ENCODE measurements around the gene IL20RB.
A peak's percentile ranks its signal among the peaks of the same experiment; 100 is the strongest.
"Not testable (repeated sequence)": the region's sequence is repeated elsewhere in the genome, so short reads cannot be mapped to it uniquely, and the experiment has no call there.

Gene IL20RB

DNA sequence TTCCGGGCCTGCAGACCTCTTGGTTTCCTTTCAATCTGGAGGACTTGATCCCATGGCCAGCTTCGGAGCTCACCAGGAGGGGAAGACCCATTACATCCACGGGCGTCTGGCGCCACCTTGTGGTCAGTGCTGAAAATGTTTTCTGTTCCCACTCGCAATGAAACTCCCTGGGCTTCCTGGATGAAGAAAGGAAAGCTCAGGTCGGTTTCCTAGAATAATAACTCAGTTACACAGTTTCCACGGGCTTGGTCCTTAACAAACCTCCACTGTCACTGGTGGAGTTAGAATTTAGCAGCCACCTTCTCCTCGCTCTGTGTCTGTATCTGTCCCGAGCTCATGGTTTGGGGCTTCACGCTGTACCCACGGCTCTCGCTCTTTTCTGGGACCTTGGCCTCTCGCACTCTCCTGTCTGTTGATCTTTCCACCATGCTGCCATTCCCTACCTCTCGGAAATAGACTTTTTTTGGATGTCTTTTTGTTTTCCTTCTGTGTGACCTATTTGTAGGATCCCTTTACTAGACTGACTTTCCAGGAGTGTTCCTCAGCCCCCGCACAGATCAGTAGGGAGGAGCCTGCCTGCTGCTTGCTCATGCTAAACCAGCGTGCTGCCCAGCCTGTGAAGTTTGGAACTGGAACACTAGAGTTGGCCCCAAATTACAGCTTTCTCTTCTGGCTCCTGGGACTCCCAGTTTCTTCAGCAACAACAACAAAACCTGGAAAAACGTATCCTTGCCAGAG is 56.3 kb downstream of the IL20RB start:
- peak; percentile 93 for FAIRE-seq
- peak; percentile 65 for DNase-seq (ENCODE audit: insufficient read length, low spot score)
- no peak for TF ChIP-seq POU2F2 (IDR thresholded peaks at IDR 0.05; ENCODE audit: low read depth, low read length)
- TF ChIP-seq SPI1 (IDR thresholded peaks at IDR 0.05; ENCODE audit: low read depth, low read length) = 0 out of 2 replicates have a peak, but pooled peaks have one; percentile 2

DNA sequence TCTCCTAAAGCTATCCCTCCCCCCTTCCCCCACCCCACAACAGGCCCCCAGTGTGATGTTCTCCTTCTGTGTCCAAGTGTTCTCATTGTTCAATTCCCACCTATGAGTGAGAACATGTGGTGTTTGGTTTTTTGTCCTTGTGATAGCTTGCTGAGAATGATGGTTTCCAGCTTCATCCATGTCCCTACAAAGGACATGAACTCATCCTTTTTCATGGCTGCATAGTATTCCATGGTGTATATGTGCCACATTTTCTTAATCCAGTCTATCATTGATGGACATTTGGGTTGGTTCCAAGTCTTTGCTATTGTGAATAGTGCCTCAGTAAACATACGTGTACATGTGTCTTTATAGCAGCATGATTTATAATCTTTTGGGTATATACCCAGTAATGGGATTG is 59.5 kb downstream of the IL20RB start:
- DNase-seq (ENCODE audit: insufficient read length, low spot score); FAIRE-seq: not testable (repeated sequence)

DNA sequence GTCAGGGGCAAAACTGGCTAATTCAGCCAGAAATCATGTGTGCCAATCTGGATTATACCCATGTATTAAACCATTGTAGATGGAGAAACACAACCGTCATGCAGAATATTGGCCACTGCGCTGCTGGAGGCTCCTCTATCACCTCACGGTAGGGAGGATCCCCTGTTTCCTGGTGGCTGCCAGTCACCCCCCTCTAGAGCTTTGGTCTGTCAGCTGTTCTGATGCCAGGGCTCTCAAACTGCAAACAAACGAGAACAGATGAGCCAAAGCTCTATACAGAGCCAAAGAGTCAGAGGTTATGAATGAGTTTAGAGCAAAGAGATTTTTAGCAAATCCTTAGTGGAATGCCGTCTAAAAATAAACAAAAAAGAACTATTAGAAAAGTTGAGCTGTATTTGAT is 62.5 kb downstream of the IL20RB start:
- FAIRE-seq (no peak), DNase-seq (ENCODE audit: insufficient read length, low spot score) (no peak)
- TF ChIP-seq POU2F2 (IDR thresholded peaks at IDR 0.05; ENCODE audit: low read depth, low read length) = no peak
- TF ChIP-seq TAF1 (IDR thresholded peaks at IDR 0.05; ENCODE audit: low read depth, low read length) = no peak
- no peak for TF ChIP-seq POLR2A (IDR thresholded peaks at IDR 0.05; ENCODE audit: low read depth, low read length)
- no peak for TF ChIP-seq PAX5 (IDR thresholded peaks at IDR 0.05; ENCODE audit: insufficient read depth, low read length, severe bottlenecking)
- TF ChIP-seq POLR2AphosphoS5 (IDR thresholded peaks at IDR 0.05; ENCODE audit: low read depth, low read length) = no peak
- no peak for TF ChIP-seq SPI1 (IDR thresholded peaks at IDR 0.05; ENCODE audit: low read depth, low read length)

DNA sequence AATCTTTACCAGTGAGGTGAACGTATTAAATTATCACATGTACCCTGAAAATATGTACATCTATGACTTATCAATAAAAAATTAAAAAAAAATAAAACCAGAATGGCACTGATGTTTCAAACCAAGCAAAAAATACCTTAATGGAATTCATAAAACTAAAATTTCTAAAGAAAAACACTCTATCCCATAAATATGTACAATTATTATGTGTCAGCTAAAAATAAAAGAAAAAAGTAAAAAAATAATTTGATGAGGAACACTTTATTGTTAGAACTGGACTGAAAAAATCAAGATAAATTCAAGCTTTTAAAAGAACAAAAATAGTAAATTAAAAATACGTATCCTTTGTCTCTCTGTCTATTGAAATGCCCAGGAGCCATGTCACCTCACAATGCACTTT is 63.1 kb downstream of the IL20RB start:
- TF ChIP-seq PAX5 (IDR thresholded peaks at IDR 0.05; ENCODE audit: insufficient read depth, low read length, severe bottlenecking) (no peak), POU2F2 (IDR thresholded peaks at IDR 0.05; ENCODE audit: low read depth, low read length) (no peak), POLR2A (IDR thresholded peaks at IDR 0.05; ENCODE audit: low read depth, low read length) (no peak), POLR2AphosphoS5 (IDR thresholded peaks at IDR 0.05; ENCODE audit: low read depth, low read length) (no peak), TAF1 (IDR thresholded peaks at IDR 0.05; ENCODE audit: low read depth, low read length) (no peak), SPI1 (IDR thresholded peaks at IDR 0.05; ENCODE audit: low read depth, low read length) (no peak)
- no peak for FAIRE-seq
- no peak for DNase-seq (ENCODE audit: insufficient read length, low spot score)

DNA sequence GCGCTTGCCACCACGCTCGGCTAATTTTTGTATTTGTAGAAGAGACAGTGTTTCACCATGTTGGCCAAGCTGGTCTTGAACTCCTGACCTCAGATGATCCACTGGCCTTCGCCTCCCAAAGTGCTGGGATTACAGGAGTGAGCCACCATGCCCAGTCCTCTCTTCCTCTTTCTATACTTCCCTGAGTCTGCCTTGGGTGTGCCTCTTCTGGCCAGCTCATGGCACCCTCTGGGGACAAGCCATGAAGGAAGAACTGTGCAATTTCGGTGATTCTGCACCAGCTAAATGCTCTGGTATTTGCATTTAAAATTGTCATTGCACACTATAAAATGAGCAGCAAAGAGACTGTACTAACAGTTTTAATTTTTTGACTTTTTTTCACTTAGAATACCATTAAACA is 66.6 kb downstream of the IL20RB start:
- no peak for TF ChIP-seq POU2F2 (IDR thresholded peaks at IDR 0.05; ENCODE audit: low read depth, low read length)
- TF ChIP-seq POLR2A (IDR thresholded peaks at IDR 0.05; ENCODE audit: low read depth, low read length) = no peak
- TF ChIP-seq SPI1 (IDR thresholded peaks at IDR 0.05; ENCODE audit: low read depth, low read length) = no peak
- no peak for TF ChIP-seq PAX5 (IDR thresholded peaks at IDR 0.05; ENCODE audit: insufficient read depth, low read length, severe bottlenecking)
- no peak for TF ChIP-seq POLR2AphosphoS5 (IDR thresholded peaks at IDR 0.05; ENCODE audit: low read depth, low read length)
- TF ChIP-seq TAF1 (IDR thresholded peaks at IDR 0.05; ENCODE audit: low read depth, low read length) = no peak
- DNase-seq (ENCODE audit: insufficient read length, low spot score) (no peak), FAIRE-seq (no peak)

DNA sequence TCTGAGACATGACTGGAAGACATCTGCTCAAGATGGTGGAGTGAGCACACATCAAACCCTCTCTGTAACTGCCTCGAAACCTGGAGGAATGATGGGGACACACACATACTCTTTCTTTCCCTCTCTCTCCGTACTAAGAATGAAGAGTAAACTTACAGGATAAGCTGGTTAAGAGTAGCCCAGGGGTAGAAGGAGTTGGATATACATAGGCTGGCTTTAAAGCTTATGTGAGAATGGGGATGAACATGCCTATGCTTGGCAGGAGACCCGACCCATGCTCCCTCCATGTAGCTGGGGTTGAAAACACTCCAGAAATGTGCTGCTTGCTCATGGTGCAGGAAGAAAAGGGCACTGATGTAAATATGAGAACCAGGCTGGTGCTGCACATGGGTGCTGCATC is 68.9 kb downstream of the IL20RB start:
- no peak for TF ChIP-seq POLR2A (IDR thresholded peaks at IDR 0.05; ENCODE audit: low read depth, low read length)
- no peak for TF ChIP-seq TAF1 (IDR thresholded peaks at IDR 0.05; ENCODE audit: low read depth, low read length)
- no peak for TF ChIP-seq POU2F2 (IDR thresholded peaks at IDR 0.05; ENCODE audit: low read depth, low read length)
- DNase-seq (ENCODE audit: insufficient read length, low spot score) (no peak), FAIRE-seq (no peak)

DNA sequence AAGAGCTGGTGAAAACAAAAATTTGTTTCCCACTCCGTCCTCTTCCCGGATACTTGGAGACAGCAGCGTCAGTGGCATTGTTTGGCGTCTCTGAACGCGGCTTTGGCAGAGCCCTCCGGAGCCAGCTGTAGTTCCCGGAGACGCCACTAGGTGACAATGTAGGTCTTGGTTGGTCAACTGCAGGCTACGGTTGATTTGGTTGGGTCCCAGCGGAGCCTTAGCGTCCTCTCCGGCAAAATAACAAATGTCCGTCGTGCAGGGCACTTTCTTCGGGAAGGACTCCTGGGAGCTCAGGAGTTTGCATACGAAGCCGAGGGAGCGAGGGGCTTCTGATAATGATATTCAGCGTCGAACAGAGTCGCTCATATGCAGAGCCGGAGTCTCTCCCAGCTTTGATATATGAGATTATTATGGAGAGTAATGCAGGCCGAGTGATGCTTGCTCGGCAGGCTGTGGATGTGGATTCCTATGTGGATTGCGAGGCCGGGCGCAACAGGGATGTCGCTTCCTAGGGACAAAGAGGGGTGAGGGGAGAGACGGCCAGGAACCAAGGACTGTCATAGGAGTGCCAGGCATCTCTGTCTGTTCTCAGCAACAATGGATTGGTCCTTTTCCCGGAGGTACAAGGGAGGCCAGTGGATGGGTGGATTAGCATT is 74.8 kb downstream of the IL20RB start:
- peak; percentile 61 for FAIRE-seq
- peak; percentile 58 for DNase-seq (ENCODE audit: insufficient read length, low spot score)
- no peak for TF ChIP-seq POU2F2 (IDR thresholded peaks at IDR 0.05; ENCODE audit: low read depth, low read length)
- no peak for TF ChIP-seq TAF1 (IDR thresholded peaks at IDR 0.05; ENCODE audit: low read depth, low read length)
- peak; percentile 88 for TF ChIP-seq PAX5 (IDR thresholded peaks at IDR 0.05; ENCODE audit: insufficient read depth, low read length, severe bottlenecking)
- TF ChIP-seq POLR2AphosphoS5 (IDR thresholded peaks at IDR 0.05; ENCODE audit: low read depth, low read length) = no peak
- TF ChIP-seq SPI1 (IDR thresholded peaks at IDR 0.05; ENCODE audit: low read depth, low read length) = no peak

DNA sequence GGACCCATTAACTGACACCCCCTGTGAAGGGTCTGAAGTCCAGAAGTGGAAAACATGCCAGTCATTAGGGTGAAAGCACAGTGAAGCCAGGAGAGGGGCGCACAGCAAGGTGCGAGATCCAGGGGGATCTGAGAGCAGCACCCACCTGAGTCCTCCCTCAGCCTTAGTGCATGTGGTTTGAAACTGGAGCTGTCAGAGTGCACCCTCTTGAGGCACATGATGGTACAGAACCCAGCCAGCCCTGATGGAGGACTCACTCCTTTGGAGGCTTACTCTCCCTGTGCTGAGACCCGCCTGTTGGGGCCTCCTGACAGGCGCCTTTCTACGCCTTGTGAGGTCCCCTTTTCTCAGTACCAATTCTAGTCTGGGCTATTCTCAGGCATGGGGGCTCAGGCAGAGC is 77.8 kb downstream of the IL20RB start:
- TF ChIP-seq POLR2A (IDR thresholded peaks at IDR 0.05; ENCODE audit: low read depth, low read length) = no peak
- TF ChIP-seq PAX5 (IDR thresholded peaks at IDR 0.05; ENCODE audit: insufficient read depth, low read length, severe bottlenecking) = no peak
- TF ChIP-seq SPI1 (IDR thresholded peaks at IDR 0.05; ENCODE audit: low read depth, low read length) = no peak
- TF ChIP-seq POLR2AphosphoS5 (IDR thresholded peaks at IDR 0.05; ENCODE audit: low read depth, low read length) = no peak
- TF ChIP-seq POU2F2 (IDR thresholded peaks at IDR 0.05; ENCODE audit: low read depth, low read length) = no peak
- no peak for TF ChIP-seq TAF1 (IDR thresholded peaks at IDR 0.05; ENCODE audit: low read depth, low read length)
- FAIRE-seq (no peak), DNase-seq (ENCODE audit: insufficient read length, low spot score) (no peak)

DNA sequence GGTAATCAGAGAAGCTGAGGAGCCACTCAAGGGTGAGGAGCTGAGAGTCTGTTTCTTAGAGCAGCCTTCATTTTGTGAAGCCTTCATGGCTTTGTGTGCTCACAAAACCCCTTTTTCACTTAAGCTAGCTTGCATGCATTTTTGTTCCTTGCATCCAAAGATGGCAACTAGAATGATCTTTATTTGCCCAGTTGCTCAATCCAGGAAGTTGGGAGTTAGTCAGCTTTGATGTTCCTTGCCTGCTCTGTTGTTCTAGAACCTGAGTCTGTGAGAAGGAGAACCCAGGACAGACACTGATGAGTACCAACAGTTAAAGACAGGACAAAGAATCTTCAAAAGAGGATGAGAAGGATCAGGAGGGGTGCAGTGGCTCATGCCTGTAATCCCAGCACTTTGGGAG is 81.8 kb downstream of the IL20RB start:
- DNase-seq (ENCODE audit: insufficient read length, low spot score) (no peak), FAIRE-seq (no peak)
- TF ChIP-seq POLR2A (IDR thresholded peaks at IDR 0.05; ENCODE audit: low read depth, low read length) (no peak), SPI1 (IDR thresholded peaks at IDR 0.05; ENCODE audit: low read depth, low read length) (no peak), PAX5 (IDR thresholded peaks at IDR 0.05; ENCODE audit: insufficient read depth, low read length, severe bottlenecking) (no peak), POU2F2 (IDR thresholded peaks at IDR 0.05; ENCODE audit: low read depth, low read length) (no peak), POLR2AphosphoS5 (IDR thresholded peaks at IDR 0.05; ENCODE audit: low read depth, low read length) (no peak), TAF1 (IDR thresholded peaks at IDR 0.05; ENCODE audit: low read depth, low read length) (no peak)

DNA sequence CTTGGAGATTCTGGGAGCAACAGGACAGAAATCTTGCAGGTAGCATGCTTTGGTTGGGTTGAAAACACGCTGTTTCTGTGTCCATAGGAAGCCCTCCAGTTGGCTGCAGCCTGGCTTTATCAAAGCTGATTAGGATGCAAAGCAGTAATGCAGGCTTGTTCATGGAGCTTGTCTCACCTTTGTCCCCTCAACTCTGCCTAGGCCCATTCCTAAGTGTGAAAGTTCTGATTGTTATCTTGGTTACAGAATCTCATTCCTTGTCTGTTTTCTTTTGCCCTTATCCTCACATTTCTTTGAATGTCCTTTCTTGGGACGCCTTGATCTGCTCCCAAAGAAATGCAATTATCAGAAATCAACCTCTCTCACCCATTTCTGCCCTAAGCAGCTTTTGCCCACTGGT is 83.5 kb downstream of the IL20RB start:
- DNase-seq (ENCODE audit: insufficient read length, low spot score) = no peak
- TF ChIP-seq POLR2A (IDR thresholded peaks at IDR 0.05; ENCODE audit: low read depth, low read length) = no peak
- FAIRE-seq = no peak

All from GM12891 (cell line).